B cell (primary cell): ENCODE data around the gene EGFLAM.

Source experiments
- CTCF ChIP-seq: fragments of 200-600 bp; IDR thresholded peaks from one replicate; pipeline ENCODE4 v1.8.0; 2022; ENCODE audit warnings: antibody characterized with exemption, mild to moderate bottlenecking
- EZH2 ChIP-seq: IDR thresholded peaks from 2 replicates; pipeline ENCODE4 v1.6.1; 2012; ENCODE audit warnings: borderline replicate concordance, low read depth, mild to moderate bottlenecking, moderate library complexity, low read length; ENCODE audit not compliant: insufficient read depth, poor library complexity, severe bottlenecking

- TF ChIP-seq CTCF (no peak), EZH2 (no peak)
Measured at GRCh38 chr5:38226091-38226490, 32.3 kb upstream of the EGFLAM start.
